Esophagus muscularis mucosa (tissue), 3 donors: ENCODE measurements around the gene LDAF1.
"Not testable (repeated sequence)": the region's sequence is repeated elsewhere in the genome, so short reads cannot be mapped to it uniquely, and the experiment has no call there.

Experiments used
- POLR2AphosphoS5 ChIP-seq, 2 donors: sonication (generic); formaldehyde crosslinking; IDR thresholded peaks; one replicate each; pipeline ENCODE4 v1.6.1; 2017; ENCODE audit warnings: antibody characterized with exemption in 2 of 2
- TF ChIP-seq, protein P1 (sequence below), 3 experiments: fragments of 200-600 bp in 2 of 3; fragments of 450-650 bp in 1 of 3; sonication (generic) in 2 of 3; IDR thresholded peaks; one replicate each; pipeline ENCODE4 v1.5.1; 2017 to 2019; ENCODE audit warnings: antibody characterized with exemption in 3 of 3, mild to moderate bottlenecking in 2 of 3, moderate library complexity in 1 of 3

- TF ChIP-seq, protein P1, sequence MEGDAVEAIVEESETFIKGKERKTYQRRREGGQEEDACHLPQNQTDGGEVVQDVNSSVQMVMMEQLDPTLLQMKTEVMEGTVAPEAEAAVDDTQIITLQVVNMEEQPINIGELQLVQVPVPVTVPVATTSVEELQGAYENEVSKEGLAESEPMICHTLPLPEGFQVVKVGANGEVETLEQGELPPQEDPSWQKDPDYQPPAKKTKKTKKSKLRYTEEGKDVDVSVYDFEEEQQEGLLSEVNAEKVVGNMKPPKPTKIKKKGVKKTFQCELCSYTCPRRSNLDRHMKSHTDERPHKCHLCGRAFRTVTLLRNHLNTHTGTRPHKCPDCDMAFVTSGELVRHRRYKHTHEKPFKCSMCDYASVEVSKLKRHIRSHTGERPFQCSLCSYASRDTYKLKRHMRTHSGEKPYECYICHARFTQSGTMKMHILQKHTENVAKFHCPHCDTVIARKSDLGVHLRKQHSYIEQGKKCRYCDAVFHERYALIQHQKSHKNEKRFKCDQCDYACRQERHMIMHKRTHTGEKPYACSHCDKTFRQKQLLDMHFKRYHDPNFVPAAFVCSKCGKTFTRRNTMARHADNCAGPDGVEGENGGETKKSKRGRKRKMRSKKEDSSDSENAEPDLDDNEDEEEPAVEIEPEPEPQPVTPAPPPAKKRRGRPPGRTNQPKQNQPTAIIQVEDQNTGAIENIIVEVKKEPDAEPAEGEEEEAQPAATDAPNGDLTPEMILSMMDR (IDR thresholded peaks at IDR 0.05): not testable (repeated sequence)
- TF ChIP-seq POLR2AphosphoS5 (IDR thresholded peaks at IDR 0.05): not testable (repeated sequence)
Observed at GRCh38 chr16:21152160-21153030, 6.1 kb upstream of the LDAF1 start.
